Stimulated activated CD8-positive, alpha-beta memory T cell treated with anti-CD3 and anti-CD28 coated beads, Interleukin-12 subunit alpha, Interleukin-12 subunit beta, amount 100 ng/mL, for 24 hours (primary cell): ENCODE results near the gene GOLGA2.

Experiments used
- DNase-seq: peaks from one replicate; pipeline ENCODE4 v3.0.0-alpha.2; 2020; ENCODE audit errors: extremely low read depth

GOLGA2 gene

DNA sequence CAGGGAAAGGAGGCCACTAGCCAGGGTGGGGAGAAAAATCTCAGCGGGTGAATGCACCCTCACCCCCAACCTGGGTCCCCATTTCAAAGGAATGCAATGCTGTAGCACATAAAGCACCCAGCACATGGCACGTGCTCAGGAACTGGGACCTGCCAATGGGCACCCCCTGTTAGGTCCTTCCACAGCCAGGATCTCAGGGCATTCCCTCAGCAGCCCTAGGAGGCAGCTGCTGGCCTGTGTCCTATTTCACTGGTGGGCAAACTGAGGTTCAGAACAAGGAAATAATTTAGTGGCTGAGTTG lies 63.9 kb downstream of the GOLGA2 start:
- no peak for DNase-seq

DNA sequence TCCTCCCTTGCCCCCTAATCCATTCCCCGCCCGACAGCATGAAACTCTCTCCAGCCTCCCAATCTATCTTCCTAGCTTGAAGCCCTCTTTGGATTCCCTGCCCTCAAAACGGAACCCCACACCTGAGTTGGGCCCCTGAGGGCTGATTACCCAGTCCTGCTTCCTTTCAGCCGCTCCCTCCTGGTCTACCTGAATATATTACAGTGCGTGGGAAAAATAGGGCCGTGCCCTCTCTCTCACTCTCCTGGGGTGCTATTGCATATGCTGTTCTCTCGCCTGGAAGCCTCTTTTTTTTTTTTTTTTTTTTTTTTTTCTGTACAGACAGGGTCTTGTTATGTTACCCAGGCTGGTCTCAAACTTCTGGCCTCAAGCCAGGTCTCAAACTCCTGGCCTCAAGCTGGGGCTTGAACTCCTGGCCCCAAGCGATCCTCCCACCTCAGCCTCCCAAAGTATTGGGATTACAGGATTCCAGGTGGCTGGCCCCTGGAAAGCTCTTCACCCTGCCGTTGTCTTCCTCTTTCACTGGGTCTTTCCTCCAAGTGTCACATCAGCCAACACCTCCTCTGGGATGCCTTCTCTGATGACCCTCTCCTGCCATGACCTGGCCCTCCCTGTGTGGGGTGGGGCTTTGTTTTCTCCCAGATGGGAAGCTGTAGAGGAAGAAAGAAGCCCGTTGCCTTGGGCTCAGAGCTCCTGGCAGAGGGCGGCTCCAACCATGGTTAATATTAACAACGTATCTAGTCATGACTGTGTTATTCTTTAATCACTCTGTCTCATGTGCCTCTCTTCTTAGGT lies 64.4 kb downstream of the GOLGA2 start:
- no peak for DNase-seq

DNA sequence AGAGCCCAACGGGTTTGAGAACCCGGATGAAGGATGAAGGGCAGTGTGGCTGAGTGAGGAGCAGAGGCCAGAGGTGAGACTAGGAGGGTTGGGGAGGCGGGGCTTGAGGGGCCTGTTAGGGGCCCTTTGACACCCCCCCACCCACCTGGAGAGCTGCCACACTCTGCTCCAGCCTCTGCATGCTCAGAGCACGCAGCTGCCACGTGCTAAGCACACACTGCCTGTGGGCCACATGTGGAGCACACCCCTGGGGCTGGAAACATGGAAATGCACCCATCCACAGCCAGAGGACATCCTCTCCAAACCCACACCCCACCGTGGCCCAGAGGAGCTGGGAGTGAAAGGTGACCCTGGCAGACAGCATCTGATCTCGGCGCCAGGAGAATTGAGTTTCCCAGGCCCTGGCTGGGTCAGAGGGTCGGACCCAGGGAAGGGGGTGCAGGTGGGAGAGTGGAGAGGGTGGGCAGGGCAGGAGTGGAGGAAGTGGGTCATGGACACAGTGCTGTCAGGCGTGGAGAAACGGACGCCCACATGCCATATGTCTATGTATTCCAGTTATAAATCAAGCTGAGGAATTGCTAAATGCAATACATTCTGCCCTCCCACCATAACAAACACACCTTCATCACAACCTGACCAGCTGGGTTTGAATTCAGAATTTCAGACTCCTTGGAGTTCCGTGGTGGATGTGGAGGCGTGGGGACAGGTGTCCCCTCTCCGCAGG lies 66.7 kb downstream of the GOLGA2 start:
- no peak for DNase-seq

DNA sequence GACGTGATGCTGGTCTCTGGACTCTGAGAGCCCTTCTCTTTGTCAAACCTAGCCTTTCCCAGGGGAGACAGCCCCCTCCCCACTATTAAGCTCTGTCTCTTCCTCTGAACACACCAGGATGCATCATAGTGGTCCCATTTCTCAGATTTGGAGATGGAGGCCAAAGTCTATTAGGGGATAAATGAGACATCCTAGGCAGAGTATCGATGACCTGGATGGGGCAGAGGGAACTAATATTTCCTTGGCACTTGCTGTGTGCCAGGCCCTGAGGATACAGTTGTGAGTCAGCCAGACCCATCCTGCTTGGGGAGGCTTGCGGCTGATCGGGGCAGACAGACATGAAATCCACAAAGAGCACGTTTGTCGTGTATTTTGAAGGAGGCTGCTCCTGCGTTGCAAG lies 67.4 kb downstream of the GOLGA2 start:
- no peak for DNase-seq

DNA sequence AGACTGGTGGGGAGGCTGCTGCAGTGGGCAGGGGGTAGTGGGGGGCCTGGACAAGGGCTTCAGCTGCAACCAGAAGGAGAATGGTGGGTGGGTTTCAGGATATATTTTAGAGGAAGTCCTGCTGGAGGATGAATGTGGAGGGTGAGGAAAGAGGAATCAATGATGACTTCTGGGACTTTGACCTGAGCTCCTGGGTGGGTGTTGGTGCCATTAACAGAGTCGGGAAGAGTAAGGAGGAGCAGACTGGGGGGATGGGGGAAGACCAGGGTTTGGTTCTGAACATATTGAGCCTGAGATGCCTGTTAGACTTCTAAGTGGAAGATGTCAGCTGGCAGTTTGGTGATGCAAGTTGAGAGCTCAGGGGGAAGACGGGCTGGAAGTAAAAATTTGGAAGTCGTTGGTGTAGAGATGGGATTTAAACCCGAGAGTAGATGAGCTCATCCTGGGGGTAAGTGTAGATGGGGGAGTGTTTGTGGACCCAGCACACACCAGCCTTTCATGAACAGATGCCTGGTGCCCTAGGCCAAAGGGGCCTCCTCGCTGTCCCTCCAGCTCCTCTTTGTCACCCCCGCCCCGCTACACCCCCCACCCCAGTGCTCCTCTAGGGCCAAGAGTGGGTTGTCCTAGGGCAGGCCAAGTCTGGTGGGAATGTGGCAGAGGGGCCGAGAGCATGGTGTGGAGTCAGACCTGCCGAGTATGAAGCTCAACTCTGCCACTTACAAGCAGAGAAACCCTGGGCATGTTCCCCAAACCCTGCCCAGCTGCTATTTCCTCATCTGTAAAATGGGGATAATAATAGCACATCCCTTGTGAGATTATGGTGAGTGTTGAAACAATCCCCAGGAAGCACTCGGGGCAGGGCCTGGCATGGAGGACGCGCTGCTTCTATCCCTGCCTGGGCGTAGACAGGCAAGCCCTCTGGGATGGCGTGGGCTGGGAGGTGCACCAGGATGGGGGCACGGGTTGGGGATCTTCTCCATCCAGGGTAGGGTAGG lies 68.6 kb downstream of the GOLGA2 start:
- DNase-seq, result no peak

DNA sequence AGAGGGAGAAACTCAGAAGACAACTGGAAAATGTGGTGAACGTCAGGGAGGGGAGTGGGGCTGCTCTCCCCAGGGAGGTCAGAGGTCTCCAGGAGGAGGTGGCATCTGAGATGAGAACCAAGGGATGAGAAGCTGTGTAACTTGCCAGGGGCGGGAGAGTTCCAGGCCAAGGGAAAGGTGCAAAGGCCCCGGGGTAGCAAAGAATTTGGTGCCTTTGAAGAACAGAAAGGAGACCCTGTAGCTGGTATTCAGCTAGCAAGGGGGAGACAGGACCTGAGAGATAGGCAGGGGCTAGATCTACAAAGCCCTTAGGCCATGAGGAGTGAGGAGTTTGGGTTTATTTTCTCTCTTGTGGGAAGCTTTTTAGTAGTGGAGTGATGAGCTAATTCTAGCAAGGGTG lies 69.3 kb downstream of the GOLGA2 start:
- no peak for DNase-seq
